Activated T-cell treated with anti-CD3 and anti-CD28 coated beads, Interleukin-2, amount 50 U/mL, for 24 hours (primary cell): ENCODE measurements around the gene PUDP.

Experiments used
- DNase-seq: peaks from one replicate; pipeline ENCODE4 v3.0.0-alpha.2; 2020
- H3K27ac Mint-ChIP-seq: 2 replicates; pipeline ENCODE4 v1.8.0; 2020; ENCODE audit warnings: mild to moderate bottlenecking, mixed read lengths
- H3K27me3 Mint-ChIP-seq: 2 replicates; pipeline ENCODE4 v1.8.0; 2020; ENCODE audit warnings: mixed read lengths
- H3K36me3 Mint-ChIP-seq: 2 replicates; pipeline ENCODE4 v1.8.0; 2020; ENCODE audit warnings: low read depth, mixed read lengths
- H3K4me1 Mint-ChIP-seq: 2 replicates; pipeline ENCODE4 v1.8.0; 2020; ENCODE audit warnings: low read depth, mixed read lengths
- H3K4me3 Mint-ChIP-seq: 2 replicates; pipeline ENCODE4 v1.8.0; 2020; ENCODE audit warnings: mild to moderate bottlenecking, moderate library complexity, mixed read lengths
- H3K9me3 Mint-ChIP-seq: 2 replicates; pipeline ENCODE4 v1.8.0; 2020; ENCODE audit warnings: mixed read lengths

The PUDP gene

GRCh38 chrX:7134981-7135380 is 13.0 kb downstream of the PUDP start:
- Mint-ChIP-seq H3K4me1 (peaks cover 55% of the 10 kb centered on the region), H3K9me3 (no peaks in the 10 kb centered on the region), H3K4me3 (no peak overlapping the region), H3K27me3 (no peaks in the 10 kb centered on the region), H3K36me3 (peaks cover 34% of the 10 kb centered on the region), H3K27ac (no peak overlapping the region)
- DNase-seq = no peak

GRCh38 chrX:7133050-7133440 is 14.9 kb downstream of the PUDP start:
- Mint-ChIP-seq H3K36me3 (peaks cover 33% of the 10 kb centered on the region), H3K27ac (peak overlapping the region; percentile 64), H3K27me3 (no peaks in the 10 kb centered on the region), H3K4me1 (peaks cover 52% of the 10 kb centered on the region), H3K4me3 (no peak overlapping the region), H3K9me3 (no peaks in the 10 kb centered on the region)
- no peak for DNase-seq

- Mint-ChIP-seq H3K4me1 (peaks cover 47% of the 10 kb centered on the region), H3K36me3 (peaks cover 27% of the 10 kb centered on the region), H3K9me3 (no peaks in the 10 kb centered on the region), H3K4me3 (no peak overlapping the region), H3K27ac (peak overlapping the region; percentile 64), H3K27me3 (no peaks in the 10 kb centered on the region)
- peak; percentile 41 for DNase-seq
These were observed 15.5 kb downstream of the PUDP start for GRCh38 chrX:7132335-7133049.

- Mint-ChIP-seq H3K27me3 (no peaks in the 10 kb centered on the region), H3K27ac (no peak overlapping the region), H3K36me3 (peaks cover 32% of the 10 kb centered on the region), H3K4me1 (peaks cover 44% of the 10 kb centered on the region), H3K4me3 (no peak overlapping the region), H3K9me3 (no peaks in the 10 kb centered on the region)
- no peak for DNase-seq
These were observed 16.3 kb downstream of the PUDP start for GRCh38 chrX:7131621-7132020.

GRCh38 chrX:7127056-7127455 is 20.9 kb downstream of the PUDP start:
- Mint-ChIP-seq H3K9me3 (peaks cover 6% of the 10 kb centered on the region), H3K27me3 (no peaks in the 10 kb centered on the region), H3K4me3 (no peak overlapping the region), H3K36me3 (peaks cover 60% of the 10 kb centered on the region), H3K4me1 (peaks cover 24% of the 10 kb centered on the region), H3K27ac (no peak overlapping the region)
- no peak for DNase-seq

- H3K9me3 Mint-ChIP-seq = peaks cover 4% of the 10 kb centered on the region
- no peak overlapping the region for H3K4me3 Mint-ChIP-seq
- H3K36me3 Mint-ChIP-seq = peaks cover 58% of the 10 kb centered on the region
- DNase-seq = no peak
- H3K4me1 Mint-ChIP-seq = peaks cover 47% of the 10 kb centered on the region
- no peaks in the 10 kb centered on the region for H3K27me3 Mint-ChIP-seq
- no peak overlapping the region for H3K27ac Mint-ChIP-seq
These were observed 27.1 kb downstream of the PUDP start for GRCh38 chrX:7120878-7121219.

GRCh38 chrX:7119950-7120877 is 27.7 kb downstream of the PUDP start:
- H3K4me3 Mint-ChIP-seq = no peak overlapping the region
- peaks cover 47% of the 10 kb centered on the region for H3K4me1 Mint-ChIP-seq
- peaks cover 55% of the 10 kb centered on the region for H3K36me3 Mint-ChIP-seq
- no peak for DNase-seq
- no peaks in the 10 kb centered on the region for H3K9me3 Mint-ChIP-seq
- H3K27ac Mint-ChIP-seq = peak overlapping the region; percentile 33
- no peaks in the 10 kb centered on the region for H3K27me3 Mint-ChIP-seq

GRCh38 chrX:7117587-7117986 is 30.4 kb downstream of the PUDP start:
- Mint-ChIP-seq H3K9me3 (no peaks in the 10 kb centered on the region), H3K27ac (no peak overlapping the region), H3K27me3 (no peaks in the 10 kb centered on the region)

GRCh38 chrX:7116081-7116480 is 31.9 kb downstream of the PUDP start:
- H3K36me3 Mint-ChIP-seq = peaks cover 61% of the 10 kb centered on the region
- no peak overlapping the region for H3K4me3 Mint-ChIP-seq
- peaks cover 53% of the 10 kb centered on the region for H3K4me1 Mint-ChIP-seq
- DNase-seq = no peak
- no peaks in the 10 kb centered on the region for H3K9me3 Mint-ChIP-seq
- no peak overlapping the region for H3K27ac Mint-ChIP-seq
- no peaks in the 10 kb centered on the region for H3K27me3 Mint-ChIP-seq

More at GRCh38 chrX:7117587-7117986, 30.4 kb downstream of the PUDP start:
- DNase-seq = no peak
- Mint-ChIP-seq H3K36me3 (peaks cover 61% of the 10 kb centered on the region), H3K4me3 (no peak overlapping the region), H3K4me1 (peaks cover 50% of the 10 kb centered on the region)

- Mint-ChIP-seq H3K9me3 (no peaks in the 10 kb centered on the region), H3K4me3 (no peak overlapping the region), H3K4me1 (peaks cover 54% of the 10 kb centered on the region), H3K27ac (no peak overlapping the region), H3K27me3 (no peaks in the 10 kb centered on the region), H3K36me3 (peaks cover 57% of the 10 kb centered on the region)
- no peak for DNase-seq
These were observed 32.4 kb downstream of the PUDP start for GRCh38 chrX:7115557-7115956.

GRCh38 chrX:7112071-7112470 is 35.9 kb downstream of the PUDP start:
- no peak overlapping the region for H3K27ac Mint-ChIP-seq
- no peaks in the 10 kb centered on the region for H3K27me3 Mint-ChIP-seq
- no peak for DNase-seq
- peaks cover 52% of the 10 kb centered on the region for H3K4me1 Mint-ChIP-seq
- H3K4me3 Mint-ChIP-seq = no peak overlapping the region
- peaks cover 56% of the 10 kb centered on the region for H3K36me3 Mint-ChIP-seq
- H3K9me3 Mint-ChIP-seq = no peaks in the 10 kb centered on the region

GRCh38 chrX:7111518-7111917 is 36.4 kb downstream of the PUDP start:
- Mint-ChIP-seq H3K27ac (no peak overlapping the region), H3K9me3 (no peaks in the 10 kb centered on the region), H3K4me3 (no peak overlapping the region), H3K4me1 (peaks cover 48% of the 10 kb centered on the region), H3K27me3 (no peaks in the 10 kb centered on the region), H3K36me3 (peaks cover 50% of the 10 kb centered on the region)
- DNase-seq = no peak

- DNase-seq = no peak
- Mint-ChIP-seq H3K4me1 (peaks cover 47% of the 10 kb centered on the region), H3K9me3 (no peaks in the 10 kb centered on the region), H3K27me3 (no peaks in the 10 kb centered on the region), H3K4me3 (no peak overlapping the region), H3K27ac (peak overlapping the region; percentile 22), H3K36me3 (peaks cover 50% of the 10 kb centered on the region)
These were observed 37.1 kb downstream of the PUDP start for GRCh38 chrX:7110821-7111276.

- peaks cover 44% of the 10 kb centered on the region for H3K4me1 Mint-ChIP-seq
- peak overlapping the region; percentile 11 for H3K27ac Mint-ChIP-seq
- no peaks in the 10 kb centered on the region for H3K9me3 Mint-ChIP-seq
- H3K36me3 Mint-ChIP-seq = peaks cover 53% of the 10 kb centered on the region
- no peak overlapping the region for H3K4me3 Mint-ChIP-seq
- DNase-seq = no peak
- no peaks in the 10 kb centered on the region for H3K27me3 Mint-ChIP-seq
These were observed 37.8 kb downstream of the PUDP start for GRCh38 chrX:7109838-7110793.
